Glomerular endothelial cell (primary cell): Measurements from ENCODE around the gene FYB2. TPM values are rescaled to one million over a fixed set of nuclear protein-coding genes. Genes with fewer than 3 reads are reported as not detected.

Experiments
- DNase-seq: peaks from one replicate; pipeline ENCODE4 v3.0.0-alpha.2; 2011; ENCODE audit warnings: low read depth, low spot score; ENCODE audit errors: extremely low read depth
- total RNA-seq: library from RNA; depleted of rRNA; stranded (reverse); fragments of >200 nt; gene quantifications from 2 replicates; pipeline ENCODE4 v1.2.3, GENCODE V29; 2015

FYB2 gene, protein sequence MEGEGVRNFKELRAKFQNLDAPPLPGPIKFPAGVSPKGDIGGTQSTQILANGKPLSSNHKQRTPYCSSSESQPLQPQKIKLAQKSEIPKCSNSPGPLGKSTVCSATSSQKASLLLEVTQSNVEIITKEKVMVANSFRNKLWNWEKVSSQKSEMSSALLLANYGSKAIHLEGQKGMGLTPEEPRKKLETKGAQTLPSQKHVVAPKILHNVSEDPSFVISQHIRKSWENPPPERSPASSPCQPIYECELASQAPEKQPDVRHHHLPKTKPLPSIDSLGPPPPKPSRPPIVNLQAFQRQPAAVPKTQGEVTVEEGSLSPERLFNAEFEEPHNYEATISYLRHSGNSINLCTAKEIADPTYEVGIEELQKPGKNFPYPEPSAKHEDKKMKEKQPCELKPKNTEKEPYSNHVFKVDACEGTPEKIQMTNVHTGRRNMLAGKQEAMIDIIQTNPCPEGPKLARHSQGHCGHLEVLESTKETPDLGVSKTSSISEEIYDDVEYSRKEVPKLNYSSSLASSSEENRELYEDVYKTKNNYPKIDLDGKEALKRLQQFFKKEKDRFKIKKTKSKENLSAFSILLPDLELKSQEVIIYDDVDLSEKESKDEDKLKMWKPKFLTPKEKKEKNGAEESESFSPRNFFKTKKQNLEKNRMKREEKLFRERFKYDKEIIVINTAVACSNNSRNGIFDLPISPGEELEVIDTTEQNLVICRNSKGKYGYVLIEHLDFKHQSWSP
- not detected in 2 replicates for total RNA-seq

DNA sequence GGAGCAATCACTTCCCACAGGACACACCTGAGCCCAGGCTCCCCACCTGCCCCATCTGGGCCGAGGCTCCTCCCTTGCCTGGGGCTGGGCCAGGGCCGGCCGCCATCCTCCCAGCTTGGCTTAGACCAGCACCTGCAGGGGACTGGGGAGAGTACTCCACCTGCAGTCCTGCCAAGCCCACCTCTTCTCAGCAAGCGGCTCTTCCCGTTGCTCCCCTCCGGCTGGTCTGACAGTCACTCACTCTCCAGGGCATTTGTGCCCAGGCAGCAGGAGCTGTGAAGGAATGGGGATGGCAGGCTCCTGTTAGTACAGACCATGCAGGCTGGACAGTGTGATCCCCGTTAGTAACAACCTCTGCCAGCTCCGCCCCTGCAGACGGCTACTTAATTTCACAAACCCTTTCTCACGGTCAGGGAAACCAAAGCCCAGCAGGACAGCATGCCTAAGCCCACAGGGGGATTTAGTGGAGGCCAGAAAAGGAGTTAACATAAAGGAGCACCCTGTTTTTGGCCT, at the start of gene FYB2:
FYB2 (minus strand) TSS at position 18 of the 513 bp plus-strand sequence. CDS start 114 bp downstream, outside the sequence.
- no peak for DNase-seq

DNA sequence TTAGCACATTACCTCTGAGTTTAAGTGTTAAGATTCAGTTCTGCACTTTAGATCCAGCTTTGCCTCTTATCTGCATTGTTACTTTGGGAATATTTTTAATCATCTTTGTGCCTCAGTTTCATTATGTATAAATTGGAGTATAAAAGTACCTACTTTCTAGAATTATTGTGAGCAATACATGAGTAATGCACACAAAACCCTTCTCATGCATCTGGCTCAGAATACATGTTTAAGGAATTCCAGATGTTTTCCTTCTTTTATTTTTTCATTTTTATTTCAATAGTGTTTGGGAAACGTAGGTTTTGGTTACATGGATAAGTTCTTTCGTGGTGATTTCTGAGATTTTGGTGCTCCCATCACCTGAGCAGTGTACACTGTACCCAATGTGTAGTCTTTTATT, 49.6 kb upstream of the FYB2 start:
- no peak for DNase-seq

DNA sequence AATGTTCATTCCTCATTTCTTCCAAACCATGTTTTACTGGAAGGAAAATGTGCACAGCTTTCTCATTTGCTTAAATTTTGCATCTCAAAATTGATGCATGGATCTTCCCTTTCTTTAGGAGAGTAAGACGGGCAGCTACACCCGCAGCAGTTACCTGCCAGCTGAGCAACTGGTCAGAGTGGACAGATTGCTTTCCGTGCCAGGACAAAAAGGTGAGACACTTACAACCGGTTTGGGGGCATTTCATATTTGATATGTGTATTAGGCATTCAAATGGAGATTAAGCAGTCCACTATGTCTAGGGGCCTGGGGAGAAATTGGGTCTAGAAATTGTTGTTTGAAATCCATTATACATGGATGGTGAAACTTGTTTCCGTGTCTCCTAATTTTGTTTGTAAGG, 48.3 kb upstream of the FYB2 start:
- DNase-seq = no peak

DNA sequence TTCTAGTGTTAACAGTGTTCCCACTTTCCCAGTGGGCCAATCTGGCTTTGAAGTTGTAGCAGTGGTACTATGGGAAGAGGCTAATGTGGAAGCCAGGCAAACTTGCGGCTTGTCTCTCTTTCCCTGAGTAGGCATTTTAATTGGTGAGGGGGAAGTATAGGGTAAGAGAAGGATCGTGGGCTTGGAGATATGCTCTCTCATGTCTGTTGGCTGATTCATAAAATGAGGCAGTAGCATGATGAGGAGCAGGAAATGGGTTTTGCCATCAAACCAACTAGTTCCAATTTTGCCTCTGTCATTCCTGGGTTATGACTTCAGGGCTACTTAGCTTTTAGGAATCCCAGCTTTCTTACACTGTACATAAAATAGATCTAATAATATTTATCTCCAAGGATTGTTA, 47.5 kb upstream of the FYB2 start:
- DNase-seq = no peak

DNA sequence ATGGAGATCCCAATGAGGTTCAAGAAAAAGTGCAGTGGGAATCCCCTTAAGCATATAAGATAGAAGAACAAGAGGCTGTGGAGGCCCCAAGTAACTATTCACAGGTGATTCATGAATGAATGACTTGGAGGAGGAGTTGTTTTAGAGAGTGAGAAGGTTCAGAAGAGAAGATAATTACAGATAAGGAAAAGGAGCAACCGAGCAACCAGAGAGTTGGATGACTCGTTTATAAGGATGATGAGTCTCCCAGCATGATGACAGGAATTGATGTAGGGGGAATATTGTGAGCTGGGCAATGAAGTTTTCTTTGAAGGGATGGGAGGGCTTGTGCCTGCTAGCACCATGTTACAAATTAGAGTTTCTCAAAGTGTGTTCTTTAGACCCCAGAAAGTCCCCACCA, 45.2 kb upstream of the FYB2 start:
- DNase-seq = no peak

DNA sequence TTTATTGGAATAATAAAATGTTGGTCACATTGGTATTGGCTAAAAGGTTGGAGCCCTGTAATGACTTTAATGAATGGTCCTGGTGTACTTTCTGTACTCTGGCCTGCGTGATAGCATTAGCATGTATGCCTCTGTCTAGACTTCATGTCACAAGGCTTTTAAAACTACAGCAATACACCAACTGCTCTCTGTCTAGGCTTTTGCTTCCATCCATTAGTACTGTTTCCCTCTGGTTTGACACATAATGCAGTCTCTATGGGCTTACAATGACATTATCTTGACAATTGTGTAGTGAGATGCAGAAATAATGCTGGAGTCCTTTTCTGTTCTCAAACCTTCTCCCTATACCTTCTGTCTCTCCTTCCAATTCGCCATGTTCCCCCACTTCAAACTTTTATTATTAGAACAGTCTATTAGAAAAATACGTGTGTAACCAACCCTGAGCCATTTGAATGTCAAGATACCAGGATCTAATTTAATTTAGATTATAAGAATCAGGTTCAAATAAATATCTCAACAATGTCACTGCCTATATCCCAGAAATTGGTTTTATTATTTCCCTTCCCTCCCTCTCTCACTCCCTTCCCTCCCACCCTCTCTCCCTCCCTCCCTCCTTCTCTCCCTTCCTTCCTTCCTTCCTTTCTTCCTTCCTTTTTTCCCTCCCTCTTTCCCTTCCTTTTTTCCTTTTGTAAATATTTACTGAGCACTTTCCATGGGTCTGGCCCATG, 44.2 kb upstream of the FYB2 start:
- no peak for DNase-seq

DNA sequence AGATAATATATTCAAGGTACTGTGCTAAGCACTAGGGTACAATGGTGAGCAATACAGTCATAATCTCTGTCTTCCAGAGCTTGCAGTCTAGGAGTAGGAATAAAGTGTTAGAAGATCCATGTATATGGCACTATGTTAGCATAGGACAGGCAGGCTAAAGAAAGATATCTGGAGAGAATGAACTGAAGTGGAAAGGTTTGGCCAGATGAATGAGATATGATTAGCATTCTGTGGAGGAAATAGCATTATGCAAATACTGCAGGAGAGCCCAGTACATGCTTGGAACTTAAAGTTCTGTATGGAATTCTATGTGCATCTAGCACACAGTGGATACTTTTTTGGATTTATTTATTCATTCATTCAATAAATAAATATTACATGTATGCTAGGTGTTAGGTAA, 40.1 kb upstream of the FYB2 start:
- no peak for DNase-seq

DNA sequence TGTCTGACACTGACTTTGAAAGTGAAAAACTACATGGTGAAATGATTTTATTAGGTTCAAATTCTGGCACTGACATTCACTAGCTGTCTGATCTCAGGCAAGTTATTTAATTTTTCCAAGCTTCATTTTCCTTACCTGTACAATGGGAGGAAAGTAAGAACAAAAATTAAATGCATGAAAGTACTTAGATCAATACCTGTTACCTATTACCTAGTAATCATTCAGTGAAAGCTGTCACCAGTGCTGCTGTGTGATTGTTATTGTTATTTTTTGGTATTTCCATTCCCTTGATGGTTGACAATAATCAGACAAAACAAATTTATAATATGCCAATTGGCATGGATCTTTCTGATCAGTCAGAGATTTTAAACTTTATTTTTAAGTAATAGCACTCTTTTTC, 37.0 kb upstream of the FYB2 start:
- DNase-seq = no peak

DNA sequence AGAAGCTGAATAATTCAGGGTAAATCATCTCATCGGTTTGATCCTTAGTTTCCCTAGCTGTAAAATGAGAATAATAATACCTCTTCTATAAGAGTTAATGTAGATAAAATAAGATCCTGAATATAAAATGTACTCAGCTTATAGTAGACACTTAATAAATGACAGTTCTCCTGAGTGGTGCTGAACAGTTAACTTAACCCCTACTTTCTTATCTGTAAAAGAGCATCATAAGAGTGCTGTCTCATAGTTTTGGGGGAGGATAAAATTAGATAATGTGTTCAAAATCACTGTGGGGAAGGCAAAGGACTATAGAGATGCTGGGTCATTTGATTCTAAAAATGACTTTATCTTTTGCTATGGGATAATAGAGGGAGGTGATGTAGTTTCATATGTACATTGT, 36.0 kb upstream of the FYB2 start:
- no peak for DNase-seq

DNA sequence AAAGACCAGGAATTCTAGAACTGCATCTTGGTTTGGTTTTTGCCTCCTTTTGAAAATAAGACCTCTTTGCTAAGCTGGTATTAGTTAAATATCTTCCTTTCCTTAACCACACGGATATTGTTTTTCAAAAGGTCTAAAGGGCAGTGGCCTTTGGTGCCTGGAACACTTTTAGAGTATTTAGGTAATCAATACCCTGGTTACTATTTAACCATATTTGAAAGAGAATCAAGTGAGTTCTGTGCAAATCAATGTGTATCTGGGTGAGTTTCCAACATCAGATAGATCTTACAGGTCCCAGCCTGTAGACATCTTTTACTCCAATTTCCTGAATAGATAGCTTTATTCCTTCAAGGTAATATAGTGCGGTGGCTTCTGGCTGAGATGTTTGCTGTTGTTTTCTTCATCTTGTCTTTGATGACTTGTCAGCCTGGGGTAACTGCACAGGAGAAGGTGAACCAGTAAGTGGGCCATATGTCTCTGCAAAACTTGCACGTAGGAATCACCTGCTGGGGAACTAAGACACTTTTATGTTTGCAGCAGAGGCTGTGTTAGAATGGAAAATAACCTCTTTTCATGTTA, 35.4 kb upstream of the FYB2 start, which contains the start of gene C8A:
C8A (plus strand) TSS at position 277 of the 579 bp plus-strand sequence; CDS start at position 382, 105 bp downstream.
- DNase-seq = no peak

DNA sequence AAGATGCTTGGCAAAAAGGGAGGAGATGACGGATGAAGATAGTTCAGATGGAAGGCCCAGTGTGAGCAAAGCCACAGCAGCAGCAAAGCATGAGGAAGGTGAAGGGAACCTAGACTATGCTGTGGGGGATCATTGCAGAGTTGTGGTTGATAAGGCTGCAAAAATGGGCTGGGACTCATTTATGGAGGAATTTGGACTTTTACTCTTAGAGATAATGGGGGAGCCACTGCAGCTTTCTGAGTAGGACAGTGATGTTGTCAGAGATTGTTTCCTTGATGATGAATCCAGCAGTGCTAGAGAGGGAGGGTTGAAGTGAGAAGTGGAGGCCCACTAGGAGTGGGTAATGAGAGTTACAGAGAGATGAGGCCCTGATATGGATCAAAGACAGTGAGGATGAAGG, 33.3 kb upstream of the FYB2 start:
- no peak for DNase-seq

DNA sequence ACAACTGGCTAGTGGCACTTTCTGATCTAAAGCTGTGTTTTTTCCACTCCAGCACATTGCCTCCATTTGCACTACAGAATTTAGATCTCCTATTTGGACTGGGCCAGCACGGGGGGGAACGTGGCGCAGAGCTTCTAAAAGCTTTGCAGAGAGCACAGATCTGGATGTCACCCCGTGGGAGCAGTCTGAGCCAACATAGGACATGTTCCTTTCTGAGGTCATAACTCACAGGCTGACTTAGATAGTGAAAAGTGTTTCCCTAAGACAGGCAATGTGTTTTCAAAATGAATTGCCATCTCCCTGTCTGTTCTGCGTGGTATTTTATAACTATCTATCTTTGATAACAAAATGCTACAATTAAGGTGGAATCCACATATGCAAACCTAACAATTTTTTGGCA, 31.7 kb upstream of the FYB2 start:
- no peak for DNase-seq

DNA sequence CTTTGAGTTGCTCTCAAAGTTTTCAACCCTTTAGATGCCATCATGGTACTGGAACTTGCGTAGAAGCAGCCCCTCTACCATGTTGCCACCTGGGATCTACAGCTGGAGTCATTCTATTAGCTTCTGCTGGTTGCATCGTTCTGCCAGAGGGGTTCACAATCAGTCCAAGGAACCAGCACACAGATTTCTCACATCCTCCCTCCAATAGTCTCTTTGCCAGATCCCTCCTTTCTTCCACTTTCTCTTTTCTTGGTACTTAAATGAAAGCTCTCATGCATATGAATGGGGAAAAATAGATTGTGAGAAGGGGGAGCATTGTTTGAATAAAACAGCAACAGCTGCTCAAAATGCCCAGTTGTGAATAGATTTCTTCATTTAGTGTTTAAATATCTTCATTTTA, 31.2 kb upstream of the FYB2 start:
- no peak for DNase-seq

DNA sequence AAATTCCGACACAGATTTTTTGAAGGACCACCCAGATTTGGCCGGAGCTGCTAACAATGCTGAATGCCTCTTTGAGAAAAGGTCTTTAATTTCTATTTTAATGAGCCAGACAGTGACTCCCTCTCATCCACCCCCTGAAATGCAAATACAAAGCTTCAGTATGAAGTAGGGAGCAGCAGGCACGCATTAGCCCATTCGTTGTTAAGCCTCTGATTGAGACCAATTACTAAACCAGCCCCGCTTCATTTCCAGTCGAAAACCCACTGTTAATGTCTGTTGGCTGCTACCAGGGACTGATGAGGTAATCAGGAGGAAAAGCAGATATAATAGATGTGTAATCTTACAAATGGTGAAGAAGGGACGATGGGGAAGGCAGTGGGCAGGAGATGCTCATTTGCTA, 30.5 kb upstream of the FYB2 start:
- no peak for DNase-seq

DNA sequence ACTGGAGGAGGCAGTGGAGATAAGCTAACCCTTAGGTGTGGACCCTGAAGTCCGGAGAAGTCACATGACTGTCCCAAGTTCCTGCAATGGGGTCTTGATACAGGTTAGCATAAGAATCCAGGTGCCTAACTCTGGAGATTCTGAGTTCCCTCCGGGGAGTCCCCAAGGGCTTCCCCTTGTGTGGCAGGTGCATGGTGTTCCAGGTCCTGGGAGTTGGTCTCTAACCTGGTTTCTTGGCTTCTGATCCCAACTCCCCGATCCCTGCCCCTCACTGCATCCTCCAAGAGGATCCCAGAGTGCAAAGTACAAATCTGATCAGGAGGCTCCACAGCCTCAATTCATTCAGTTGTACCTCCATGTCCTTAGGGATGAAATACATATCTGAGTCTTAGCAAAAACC, 26.1 kb upstream of the FYB2 start:
- no peak for DNase-seq

DNA sequence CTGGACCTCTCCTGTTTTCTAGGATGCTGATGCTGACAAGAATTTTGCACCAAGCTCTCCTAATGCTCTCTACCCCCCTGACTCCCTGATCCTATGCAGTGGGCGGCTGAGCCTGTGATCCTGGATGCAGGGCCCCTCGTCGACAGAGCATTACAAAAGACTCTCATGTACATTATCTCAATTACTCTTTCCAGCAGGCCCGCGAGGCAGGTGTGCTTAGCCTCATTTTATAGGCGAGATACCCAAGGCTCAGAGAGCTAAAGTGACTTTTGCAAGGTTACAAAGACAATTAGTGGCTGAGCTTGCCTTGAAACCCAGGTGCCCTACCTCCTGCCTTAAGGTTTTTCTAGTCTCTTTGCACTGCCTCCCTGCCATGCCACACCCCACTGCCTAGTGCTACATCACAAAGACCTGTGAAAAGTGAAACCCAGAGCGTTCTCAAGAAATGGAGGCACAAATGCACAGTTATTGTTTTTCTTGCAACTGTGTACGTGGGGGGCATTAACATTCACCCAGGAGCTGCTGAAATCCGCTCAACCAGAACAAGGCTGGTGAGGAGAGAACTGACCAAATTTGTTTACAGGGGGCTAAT, 25.4 kb upstream of the FYB2 start:
- no peak for DNase-seq

DNA sequence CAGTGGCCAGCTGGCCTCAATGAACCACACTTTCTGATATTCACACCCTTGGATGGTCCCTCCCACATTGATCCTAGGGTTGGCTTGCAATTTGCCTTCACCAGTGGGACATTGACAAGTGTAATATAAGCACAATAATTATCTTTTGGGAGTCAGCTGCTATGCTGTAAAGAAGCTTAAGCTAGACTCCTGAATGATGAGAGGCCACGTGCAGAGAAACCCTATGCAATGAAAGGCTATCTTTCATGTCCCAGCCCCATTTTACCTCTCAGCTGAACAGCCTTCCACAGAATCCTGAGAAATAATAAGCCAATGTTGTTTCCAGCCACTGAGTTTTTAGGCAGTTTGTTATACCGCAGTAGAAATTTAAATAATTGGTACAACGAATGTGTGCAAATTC, 24.3 kb upstream of the FYB2 start:
- DNase-seq = no peak

DNA sequence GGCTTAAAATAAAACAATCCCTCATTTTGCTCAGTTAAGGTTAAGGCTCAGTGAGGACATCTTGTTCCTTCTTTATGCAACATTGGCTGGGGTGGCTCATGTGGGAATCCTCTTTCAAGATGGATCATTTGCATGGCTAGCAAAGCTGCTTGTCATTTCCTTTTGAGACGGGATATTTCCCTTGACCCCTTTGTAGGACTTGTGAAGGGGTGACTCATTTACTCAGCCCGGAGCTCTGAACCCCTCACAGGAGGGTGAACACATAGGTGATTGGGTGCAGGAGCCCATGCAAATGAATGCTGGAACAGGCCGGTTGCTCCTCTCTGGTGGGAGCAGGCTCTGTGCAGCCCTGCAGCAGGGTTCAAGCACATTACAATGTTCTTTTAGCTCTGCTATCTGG, 19.6 kb upstream of the FYB2 start:
- no peak for DNase-seq

DNA sequence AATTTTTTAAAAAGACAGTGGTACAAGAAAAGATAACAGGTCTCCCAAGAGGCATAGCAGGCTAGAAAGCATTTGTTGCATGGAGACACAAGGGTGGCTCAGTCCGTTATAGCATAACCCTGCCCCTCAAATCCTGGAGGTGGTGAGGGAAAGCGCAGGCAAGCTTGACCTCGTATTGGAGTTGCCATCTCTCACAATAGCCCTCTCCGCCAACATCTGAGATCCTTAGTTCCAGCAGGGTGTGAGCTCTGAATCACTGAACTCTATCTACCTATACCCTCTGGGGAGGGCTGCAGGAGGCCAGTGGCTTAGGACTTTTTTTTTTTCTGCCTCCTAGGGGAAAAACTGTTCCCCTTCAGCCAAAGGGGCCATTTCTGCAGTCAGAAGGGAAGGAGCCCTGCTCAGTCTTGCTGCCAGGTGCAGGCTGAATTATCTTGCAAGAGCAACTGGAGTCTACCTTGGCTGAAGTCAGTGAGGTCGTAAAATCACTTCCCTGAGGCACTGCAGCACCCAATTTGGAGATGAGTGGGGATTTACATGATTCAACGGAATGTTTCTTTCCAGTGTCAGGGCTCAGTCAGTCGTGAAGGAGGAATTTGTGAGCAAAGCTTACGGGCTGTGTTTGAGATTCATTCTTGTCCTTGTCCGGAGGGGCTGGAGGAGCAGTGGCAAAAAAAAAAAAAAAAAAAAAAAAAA, 18.2 kb upstream of the FYB2 start:
- DNase-seq = no peak

DNA sequence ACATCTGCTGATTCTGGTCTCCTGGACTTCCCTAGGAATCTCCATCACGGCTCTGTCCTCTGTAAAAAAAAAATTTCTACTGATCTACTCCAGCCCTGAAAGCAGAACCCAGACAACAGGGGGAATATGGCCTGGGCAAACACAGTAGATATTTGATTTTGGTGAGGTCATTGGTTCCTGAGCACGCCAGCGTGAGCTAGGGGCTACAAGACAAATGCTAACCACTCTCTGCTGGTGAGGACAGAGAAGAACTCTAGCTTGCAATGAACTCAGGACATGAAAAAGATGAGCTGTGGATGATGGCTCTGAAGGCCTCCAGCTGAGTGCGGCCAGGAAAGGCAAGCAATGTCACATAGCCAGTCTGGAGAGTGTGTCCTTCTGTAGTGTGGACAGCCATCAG, 17.2 kb upstream of the FYB2 start:
- no peak for DNase-seq
